Panc1 (cell line): ENCODE data around the gene HHAT.

Experiments used
- POLR2AphosphoS5 ChIP-seq: IDR thresholded peaks from 2 replicates; pipeline ENCODE4 v1.6.1; 2012; ENCODE audit warnings: mild to moderate bottlenecking, low read depth, low read length, moderate library complexity
- TF ChIP-seq, protein P1 (sequence below): fragments of 450-650 bp; IDR thresholded peaks from 2 replicates; pipeline ENCODE4 v1.5.1; 2017; ENCODE audit warnings: mild to moderate bottlenecking

DNA sequence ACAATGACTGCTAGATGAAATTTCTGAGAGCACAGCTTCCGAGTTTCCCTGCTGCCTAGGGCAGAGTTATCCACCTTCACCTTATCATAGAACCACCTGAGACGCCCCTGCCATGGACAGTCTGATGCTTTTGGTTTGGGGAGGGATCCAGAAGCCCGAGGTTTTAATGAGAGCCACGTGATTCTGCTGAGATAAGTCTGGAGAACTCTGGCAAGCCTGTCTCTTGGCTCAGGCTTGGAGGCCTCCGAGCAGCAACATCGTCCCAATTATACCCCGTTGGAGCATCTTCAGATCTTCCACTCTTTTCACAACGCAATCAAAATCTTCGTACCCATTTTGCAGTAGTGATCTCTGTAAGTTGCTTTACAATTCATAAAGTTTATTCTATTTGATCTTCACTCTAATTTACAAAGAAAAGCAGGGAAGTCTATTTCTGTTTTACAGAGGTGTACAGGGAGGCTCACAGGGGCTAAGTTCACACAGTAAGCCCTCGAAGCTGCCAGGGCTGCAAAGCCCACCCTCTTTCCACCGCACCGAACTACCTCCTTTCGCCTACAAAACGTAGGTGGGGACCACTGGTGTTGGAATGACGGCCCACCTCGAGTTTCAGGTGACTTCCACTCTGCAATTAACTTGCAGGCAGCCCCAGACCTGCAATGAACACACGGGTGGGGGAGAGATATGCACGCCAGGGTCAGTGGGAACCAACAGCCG, 513 bp upstream of the HHAT start:
- TF ChIP-seq, protein P1, sequence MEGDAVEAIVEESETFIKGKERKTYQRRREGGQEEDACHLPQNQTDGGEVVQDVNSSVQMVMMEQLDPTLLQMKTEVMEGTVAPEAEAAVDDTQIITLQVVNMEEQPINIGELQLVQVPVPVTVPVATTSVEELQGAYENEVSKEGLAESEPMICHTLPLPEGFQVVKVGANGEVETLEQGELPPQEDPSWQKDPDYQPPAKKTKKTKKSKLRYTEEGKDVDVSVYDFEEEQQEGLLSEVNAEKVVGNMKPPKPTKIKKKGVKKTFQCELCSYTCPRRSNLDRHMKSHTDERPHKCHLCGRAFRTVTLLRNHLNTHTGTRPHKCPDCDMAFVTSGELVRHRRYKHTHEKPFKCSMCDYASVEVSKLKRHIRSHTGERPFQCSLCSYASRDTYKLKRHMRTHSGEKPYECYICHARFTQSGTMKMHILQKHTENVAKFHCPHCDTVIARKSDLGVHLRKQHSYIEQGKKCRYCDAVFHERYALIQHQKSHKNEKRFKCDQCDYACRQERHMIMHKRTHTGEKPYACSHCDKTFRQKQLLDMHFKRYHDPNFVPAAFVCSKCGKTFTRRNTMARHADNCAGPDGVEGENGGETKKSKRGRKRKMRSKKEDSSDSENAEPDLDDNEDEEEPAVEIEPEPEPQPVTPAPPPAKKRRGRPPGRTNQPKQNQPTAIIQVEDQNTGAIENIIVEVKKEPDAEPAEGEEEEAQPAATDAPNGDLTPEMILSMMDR: no peak
- TF ChIP-seq POLR2AphosphoS5: no peak
